Inflammatory macrophage treated with lipopolysaccharide for 4 hours (primary cell): ENCODE data around the gene SELENOM.
"Not testable (repeated sequence)": the region's sequence is repeated elsewhere in the genome, so short reads cannot be mapped to it uniquely, and the experiment has no call there.

Source experiments
- DNase-seq: peaks from one replicate; pipeline ENCODE4 v3.0.0-alpha.2; 2020

The SELENOM gene

DNA sequence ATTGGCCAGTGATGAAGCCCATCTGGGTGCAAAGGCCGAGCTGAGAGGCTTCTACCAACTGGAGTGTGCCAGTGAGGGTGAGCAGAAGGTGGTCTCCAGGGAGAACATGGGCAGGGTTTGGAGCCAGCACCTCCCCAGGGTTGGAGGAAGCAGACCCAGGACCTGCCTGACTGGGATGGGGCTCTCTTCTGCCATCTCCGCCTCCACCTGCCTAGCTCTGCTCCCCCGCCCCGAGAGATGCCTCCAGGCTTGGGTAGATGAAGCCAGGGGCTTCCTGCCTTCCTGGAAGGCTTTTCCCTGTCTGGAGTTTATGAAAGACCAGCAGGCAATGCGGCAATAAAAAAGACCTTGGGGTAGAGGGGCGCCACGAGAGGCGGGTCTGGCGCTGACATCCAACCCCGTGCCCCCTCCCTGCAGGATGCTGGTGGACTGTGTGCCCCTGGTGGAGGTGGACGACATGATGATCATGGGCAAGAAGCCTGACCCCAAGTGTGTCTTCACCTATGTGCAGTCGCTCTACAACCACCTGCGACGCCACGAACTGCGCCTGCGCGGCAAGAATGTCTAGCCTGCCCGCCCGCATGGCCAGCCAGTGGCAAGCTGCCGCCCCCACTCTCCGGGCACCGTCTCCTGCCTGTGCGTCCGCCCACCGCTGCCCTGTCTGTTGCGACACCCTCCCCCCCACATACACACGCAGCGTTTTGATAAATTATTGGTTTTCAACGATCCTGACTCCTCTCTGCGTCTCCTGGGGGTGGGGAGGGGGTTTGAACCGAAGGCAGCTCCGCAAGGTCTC is 3.3 kb downstream of the SELENOM start:
- DNase-seq = no peak

- DNase-seq = no peak
These were observed 4.3 kb downstream of the SELENOM start for GRCh38 chr22:31103111-31103510.

- no peak for DNase-seq
These were observed 4.8 kb downstream of the SELENOM start for GRCh38 chr22:31102441-31103081.

- no peak for DNase-seq
These were observed 6.4 kb downstream of the SELENOM start for GRCh38 chr22:31100762-31101525.

DNA sequence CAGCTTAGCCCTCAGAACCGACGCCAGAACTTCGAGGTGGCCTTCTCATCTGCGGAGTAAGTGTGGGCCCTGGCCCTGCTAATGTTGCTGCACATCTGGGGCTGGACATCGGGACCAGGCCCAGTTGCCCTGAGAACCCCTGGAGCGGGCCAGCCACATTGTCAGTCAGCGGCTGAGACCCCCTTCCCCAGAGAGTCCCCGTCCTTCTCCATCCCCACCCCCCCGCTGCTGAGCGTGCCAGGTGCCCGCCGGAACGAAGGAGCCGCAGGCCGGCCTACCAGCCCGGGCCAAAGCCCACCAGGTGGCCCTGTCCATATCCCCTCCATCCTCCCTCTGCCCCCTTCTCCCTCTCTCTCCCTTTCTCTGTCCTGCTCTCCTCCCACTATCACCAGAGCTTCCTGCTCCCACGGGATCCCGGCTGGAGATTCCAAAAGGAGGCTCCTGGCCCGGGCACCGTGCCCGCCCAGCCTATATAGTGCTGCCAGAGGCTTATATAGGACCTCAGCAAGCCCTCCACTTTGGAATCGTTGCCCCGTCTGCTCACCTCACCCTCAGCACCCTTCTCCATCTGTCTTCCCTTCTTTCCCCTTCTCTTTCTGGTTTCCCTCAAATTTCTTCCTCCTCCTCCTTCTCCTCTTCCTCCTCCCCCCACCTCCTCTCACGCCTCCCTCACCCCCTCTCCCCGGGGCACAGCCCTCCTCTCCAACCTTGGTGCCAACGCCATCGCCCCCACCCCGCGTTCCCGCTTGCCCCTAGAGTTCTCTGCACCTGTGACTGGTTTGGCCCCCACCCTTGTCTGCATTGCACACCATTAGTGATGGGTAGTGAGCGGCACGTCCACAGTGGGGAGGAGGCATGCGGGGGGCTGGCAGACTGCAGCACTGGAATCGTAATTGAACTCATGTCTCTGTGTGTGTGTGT is 7.3 kb downstream of the SELENOM start:
- no peak for DNase-seq

DNA sequence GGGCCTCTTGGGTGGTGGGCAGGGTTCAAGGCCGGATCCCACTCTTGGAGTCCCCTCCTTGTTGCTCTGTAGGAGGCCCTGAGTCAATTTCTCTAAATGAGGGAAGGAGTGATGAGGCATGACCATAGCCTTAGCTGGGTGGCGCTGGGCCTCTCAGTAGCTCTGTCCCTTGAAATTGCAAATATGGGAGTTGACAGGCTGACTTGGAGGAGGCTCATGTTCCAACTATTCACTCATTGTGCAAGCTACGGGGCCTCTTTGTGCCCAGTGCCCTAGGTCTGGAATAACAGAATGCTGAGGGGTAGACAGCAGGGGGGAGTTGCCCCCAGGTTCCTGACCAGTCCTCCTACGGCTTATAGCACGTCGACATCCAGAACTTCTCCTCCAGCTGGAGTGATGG is 8.0 kb downstream of the SELENOM start:
- DNase-seq = no peak

- no peak for DNase-seq
These were observed 8.7 kb downstream of the SELENOM start for GRCh38 chr22:31098632-31099110.

GRCh38 chr22:31097941-31098631 is 9.3 kb downstream of the SELENOM start:
- DNase-seq = no peak

GRCh38 chr22:31097539-31097938 is 9.8 kb downstream of the SELENOM start:
- not testable (repeated sequence) for DNase-seq

- DNase-seq = no peak
These were observed 10.6 kb downstream of the SELENOM start for GRCh38 chr22:31096657-31097279.

GRCh38 chr22:31095637-31096249 is 11.6 kb downstream of the SELENOM start:
- DNase-seq = no peak

DNA sequence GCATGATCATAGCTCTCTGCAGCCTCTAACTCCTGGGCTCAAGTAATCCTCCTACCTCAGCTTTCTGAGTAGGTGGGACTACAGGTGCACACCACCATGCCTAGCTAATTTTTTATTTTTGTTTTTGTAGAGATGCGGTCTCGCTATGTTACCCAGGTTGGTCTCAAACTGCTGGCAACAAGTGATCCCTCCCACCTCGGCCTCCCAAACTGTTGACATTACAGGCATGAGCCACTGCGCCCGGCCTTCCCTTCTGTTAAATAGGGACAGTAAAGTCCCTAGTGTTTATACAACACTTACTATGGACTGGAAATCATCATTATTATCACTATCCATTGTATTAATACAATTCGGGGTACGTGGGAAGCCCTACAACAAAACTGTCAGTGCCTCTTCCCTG is 12.6 kb downstream of the SELENOM start:
- DNase-seq = no peak

DNA sequence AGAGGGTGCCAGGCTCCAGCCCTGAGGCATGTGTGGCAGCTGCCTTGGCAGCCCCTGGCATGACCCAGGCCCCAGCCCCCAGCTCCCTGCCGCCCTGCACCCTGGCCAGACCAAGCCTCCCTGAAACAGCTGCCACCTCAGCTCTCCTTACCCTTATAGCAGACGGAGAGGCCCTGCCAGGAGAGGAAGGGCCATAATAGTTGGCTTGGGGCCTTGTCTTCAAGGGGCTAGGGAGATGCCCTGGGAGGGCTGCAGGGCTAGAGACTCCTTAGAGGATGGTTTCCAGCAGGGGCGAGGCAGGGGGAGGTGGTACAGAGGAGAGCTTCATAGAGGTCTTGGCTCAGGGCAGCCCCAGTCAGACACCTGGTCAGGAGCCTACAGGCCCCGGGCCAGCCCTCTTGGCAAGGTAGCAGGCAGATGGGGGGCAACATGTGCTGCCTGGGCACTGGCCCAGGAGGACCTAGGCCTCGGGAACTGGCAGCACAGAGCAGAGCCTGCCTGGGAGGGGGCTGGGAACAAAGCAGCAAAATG is 13.3 kb downstream of the SELENOM start:
- DNase-seq = no peak

DNA sequence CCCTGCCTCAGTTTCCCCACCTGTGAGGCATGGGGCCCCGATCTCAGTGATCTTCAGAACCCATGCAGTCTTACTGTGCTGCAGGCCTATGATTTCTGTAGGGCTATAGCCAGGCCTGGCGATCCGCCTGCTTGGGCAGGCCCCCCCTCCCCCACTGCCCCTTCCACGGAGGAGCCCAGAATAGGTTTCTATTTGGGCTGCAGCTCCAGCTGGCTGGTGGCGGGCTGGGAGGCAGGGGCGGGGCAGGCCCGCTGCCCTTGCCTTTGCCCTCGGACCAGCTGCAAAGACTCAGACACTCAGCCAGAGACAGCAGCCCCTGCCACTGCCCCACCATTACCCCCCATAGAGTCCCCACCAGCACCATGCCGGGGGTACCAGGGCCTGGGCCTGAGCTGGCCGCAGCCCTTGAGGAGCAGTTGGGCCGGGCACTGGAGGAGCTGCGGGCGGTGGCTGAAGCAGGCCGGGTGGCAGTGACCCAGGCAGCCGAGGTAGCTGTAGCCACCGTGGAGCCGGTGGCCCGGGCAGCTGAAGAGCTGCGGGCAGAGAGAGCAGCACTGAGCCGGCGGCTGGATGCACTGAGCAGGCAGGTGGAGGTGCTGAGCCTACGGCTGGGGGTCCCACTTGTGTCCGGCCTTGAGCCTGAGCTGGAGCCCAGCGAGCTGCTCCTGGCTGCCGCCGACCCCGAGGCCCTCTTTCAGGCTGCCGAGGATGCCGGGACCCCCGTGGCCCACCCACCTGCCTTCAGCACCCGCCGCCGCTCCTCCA is 14.1 kb downstream of the SELENOM start:
- DNase-seq = no peak

DNA sequence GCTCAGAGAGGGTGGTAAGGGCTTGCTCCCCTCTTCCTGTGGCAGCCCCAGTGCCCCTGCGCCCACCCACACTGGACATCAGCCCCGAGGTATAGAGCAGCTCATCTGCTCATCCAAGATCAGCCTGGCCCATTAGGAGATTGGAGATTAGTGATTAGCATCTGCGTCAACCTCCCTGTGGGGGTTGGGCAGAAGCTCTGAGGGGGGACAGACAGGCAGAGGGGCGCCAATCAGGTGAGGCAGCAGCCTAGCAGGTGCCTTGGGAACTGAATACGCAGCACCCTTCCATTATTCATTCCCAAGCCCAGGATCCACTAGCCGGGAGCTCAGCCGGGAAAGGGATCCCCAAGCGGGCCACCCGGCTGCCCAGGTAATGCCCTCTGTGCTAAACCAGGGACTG is 15.2 kb downstream of the SELENOM start:
- no peak for DNase-seq

GRCh38 chr22:31091106-31091975 is 16.0 kb downstream of the SELENOM start:
- DNase-seq = no peak

GRCh38 chr22:31090217-31091085 is 16.9 kb downstream of the SELENOM start:
- DNase-seq = no peak
